HG02588 (cell line): ENCODE measurements around the gene ARL4C.
"Not testable (repeated sequence)": the region's sequence is repeated elsewhere in the genome, so short reads cannot be mapped to it uniquely, and the experiment has no call there.

Source experiments
- ATAC-seq: cut with Tn5 transposase; IDR thresholded peaks from one replicate; pipeline ENCODE4 v1.9.1; 2021; ENCODE audit warnings: mild to moderate bottlenecking, moderate library complexity; ENCODE audit not compliant: unreplicated experiment

Gene ARL4C

GRCh38 chr2:234478121-234478858, 18.6 kb downstream of the ARL4C start:
- no peak for ATAC-seq

DNA sequence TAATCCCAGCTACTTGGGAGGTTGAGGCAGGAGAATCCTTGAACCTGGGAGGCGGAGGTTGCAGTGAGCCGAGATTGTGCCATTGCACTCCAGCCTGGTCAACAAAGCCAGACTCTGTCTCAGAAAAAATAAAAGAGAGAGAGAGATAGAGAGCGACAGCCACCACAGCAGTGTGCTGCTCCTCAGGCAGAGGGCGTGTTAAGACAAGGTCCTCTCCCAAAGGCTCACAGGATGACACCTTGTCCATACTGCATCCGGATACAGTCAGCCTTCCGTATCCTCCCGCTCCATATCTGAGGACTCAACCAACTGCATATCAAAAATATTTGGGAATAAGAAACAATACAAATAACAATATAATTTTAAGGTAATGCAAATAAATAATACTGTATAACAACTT, 20.1 kb downstream of the ARL4C start:
- ATAC-seq: no peak

DNA sequence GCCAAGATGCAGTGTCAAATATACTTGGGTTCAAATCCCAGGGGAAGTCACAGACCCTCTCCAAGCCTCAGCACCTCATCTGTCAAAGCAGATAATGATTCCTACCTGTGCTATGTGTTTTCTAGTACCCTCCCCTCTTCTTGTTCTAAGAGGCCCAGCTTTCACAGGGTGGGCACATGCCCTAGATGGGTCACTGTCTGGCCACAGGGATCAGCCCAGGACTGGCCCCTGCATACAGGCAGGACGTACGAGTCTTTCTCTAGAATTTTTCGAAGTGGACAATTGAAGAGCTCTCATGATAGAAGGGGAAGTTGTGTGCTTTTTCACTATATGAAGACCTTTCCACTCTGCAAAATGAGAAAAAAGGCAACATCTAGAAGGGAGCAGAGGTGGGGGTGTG, 22.2 kb downstream of the ARL4C start:
- no peak for ATAC-seq

- ATAC-seq: no peak
Measured at GRCh38 chr2:234472155-234472554, 24.7 kb downstream of the ARL4C start.

GRCh38 chr2:234469972-234470371, 26.9 kb downstream of the ARL4C start:
- no peak for ATAC-seq

GRCh38 chr2:234469251-234469845, 27.5 kb downstream of the ARL4C start:
- ATAC-seq: no peak

DNA sequence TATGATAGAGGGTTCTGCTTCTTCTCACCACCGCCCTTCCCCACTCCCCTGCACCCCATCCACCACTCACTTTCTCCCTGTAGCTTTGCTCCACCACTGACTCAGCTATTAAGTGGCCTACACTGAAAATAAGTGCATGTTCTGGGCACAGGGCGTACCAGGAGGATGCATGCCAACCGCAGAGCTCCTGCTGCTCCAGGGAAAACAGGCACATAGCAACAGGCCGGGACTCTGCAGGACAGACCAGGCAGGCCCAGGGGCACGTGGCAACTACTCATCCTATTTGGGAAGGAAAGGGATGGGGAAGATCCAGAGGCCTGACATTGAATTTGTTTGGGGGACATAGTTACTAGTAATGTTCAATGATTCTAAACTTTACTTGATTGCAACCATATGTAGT, 28.4 kb downstream of the ARL4C start:
- no peak for ATAC-seq

- no peak for ATAC-seq
Measured at GRCh38 chr2:234467289-234467688, 29.6 kb downstream of the ARL4C start.

- no peak for ATAC-seq
Measured at GRCh38 chr2:234464291-234464645, 32.6 kb downstream of the ARL4C start.

- ATAC-seq: no peak
Measured at GRCh38 chr2:234463626-234464290, 33.1 kb downstream of the ARL4C start.

GRCh38 chr2:234462218-234462992, 34.5 kb downstream of the ARL4C start:
- ATAC-seq: no peak

- no peak for ATAC-seq
Measured at GRCh38 chr2:234459401-234460009, 37.4 kb downstream of the ARL4C start.

DNA sequence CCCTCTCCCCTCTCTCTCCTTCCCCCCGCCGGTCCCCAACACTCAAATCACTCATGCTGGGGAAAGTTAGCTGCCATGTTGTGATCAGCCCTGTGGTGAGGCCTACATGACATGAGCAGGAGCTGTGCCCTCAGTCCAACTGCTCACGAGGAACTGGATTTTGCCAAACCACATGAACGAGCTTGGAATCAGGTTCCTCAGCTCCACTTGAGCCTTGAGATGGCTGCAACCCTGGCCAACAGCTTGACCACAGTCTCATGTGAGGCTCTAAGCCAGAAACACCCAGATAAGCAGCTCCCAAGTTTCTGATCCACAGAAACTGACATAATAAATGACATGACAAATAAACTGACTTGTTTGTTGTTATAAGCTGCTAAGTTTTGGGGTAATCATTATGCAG, 38.4 kb downstream of the ARL4C start:
- ATAC-seq: no peak

DNA sequence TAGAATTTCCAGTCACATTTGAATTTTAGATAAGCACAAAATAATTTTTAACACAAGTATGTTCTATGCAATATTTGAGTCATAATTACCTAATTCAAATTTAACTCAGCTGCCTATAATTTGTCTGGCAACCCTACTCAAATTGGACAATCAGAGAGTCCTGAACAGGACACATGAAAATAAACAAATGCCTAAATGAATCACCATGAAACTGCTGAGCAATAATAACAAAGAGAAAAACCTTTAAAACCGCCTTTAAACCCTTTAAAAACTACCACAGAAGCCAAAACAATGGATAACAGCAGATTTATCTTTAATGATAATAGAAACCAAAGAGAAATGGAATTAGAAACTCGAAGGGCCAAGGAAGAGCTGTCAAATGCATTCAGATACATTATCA, 39.5 kb downstream of the ARL4C start:
- no peak for ATAC-seq

GRCh38 chr2:234455246-234455645, 41.6 kb downstream of the ARL4C start:
- not testable (repeated sequence) for ATAC-seq

- ATAC-seq: no peak
Measured at GRCh38 chr2:234454433-234454832, 42.4 kb downstream of the ARL4C start.

GRCh38 chr2:234453216-234453615, 43.7 kb downstream of the ARL4C start:
- no peak for ATAC-seq

DNA sequence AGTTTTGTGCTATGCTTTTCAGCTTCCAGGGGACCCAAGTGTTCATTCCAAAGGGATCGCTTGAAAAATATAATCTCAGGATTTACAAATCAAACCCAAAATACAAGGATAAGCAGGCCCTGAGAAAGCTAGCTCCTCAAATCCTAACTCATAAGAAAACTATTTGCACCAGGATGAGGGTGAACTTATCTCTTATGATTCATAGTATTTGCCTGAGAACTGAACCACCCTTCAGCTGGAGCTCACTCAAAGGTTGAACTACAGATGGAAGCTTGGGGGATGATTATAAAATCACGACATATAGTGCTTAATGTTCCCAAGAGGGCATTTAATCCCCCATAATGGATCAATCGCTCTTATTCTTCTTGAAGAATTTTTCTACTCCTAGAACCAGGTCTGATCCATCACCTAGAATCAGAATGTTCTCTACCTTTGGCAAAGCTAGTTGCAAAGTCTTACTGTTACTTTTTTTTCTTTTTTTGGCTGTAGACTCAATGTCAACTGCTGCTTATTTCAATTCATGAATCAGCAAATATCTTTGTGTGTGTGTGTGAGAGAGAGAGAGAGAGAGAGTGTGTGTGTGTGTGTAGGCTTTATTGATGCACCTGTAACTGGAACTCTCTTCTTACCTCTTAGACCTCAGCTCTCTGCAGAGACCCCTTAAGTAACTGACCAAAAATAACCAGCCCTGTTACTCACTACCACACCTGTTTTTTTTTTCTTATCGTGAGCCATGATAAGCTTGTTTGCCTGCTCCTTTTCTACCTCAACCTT, 44.8 kb downstream of the ARL4C start:
- ATAC-seq: no peak

DNA sequence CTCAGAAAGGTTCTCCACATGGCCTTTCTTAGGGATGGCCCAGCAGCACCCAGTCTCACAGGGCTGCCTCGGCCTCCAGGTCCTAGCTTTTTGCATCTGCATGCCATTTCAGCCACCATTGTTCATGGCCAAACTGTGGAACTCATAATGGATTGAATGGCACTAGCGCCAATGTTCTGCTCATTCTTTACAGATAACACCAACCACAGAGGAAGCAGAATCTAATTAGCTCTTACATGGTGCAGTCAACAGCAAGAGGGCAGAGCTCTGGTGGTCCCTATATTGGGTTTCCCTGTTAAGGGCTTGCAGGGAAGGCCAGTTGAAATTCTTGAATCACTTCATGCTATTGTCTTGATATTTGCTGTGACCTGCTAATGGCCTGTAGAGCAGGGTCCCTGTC, 45.6 kb downstream of the ARL4C start:
- ATAC-seq: no peak

DNA sequence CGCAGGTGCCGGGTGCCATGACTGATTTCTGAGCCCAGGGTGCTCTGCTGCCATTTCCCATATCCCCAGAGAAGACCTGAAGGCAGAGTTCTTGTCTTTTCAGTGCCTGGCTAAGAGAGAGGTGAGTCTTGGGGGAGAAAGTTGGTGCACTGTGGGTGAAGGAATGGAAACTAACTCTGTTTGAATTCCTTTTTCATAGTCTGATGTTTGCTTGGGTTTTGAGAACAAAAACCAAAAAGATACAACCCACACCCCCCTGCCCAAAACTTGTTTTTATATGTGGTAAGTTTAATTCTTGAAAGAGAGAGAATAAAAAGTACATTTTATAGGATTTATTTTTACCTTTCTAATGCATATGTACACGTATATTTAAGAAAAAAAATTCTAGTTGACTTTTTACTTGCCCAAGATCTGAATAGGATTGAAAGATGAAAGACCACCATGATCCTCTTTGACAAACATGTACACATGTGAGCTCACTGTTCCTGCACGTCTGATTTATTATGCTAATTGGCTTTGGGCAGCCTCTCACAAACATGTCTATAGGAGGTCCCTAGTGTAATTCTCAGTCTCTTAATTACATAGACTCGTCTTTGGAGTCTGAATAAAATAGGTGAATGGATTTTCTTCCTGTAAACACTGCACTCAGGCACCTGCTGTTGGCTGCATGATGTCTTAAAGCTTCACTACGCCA, 46.3 kb downstream of the ARL4C start:
- no peak for ATAC-seq
